Naive thymus-derived CD4-positive, alpha-beta T cell (primary cell): ENCODE results near the gene ROBO1. TPM values are rescaled to one million over a fixed set of nuclear protein-coding genes. Genes with fewer than 3 reads are reported as not detected.

Experiments
- ATAC-seq: fragments of 150-1000 bp; cut with Tn5 transposase; 2 replicates; pipeline ENCODE4 v1.10.0; 2021; ENCODE audit warnings: mild to moderate bottlenecking, moderate library complexity
- CTCF ChIA-PET: fragments of 350-600 bp; sonication (Branson Sonifier 250); formaldehyde crosslinking; loops from one replicate; lab custom pipeline; 2021; ENCODE audit warnings: antibody characterized with exemption; lab: Charles Lee
- POLR2A ChIA-PET: fragments of 350-600 bp; sonication (Branson Sonifier 250); formaldehyde crosslinking; loops from one replicate; lab custom pipeline; 2021; ENCODE audit warnings: antibody characterized with exemption, inconsistent platforms; lab: Charles Lee
- DNase-seq, 9 donors: peaks; one replicate each; pipeline versions ENCODE4 v3.0.0 to v3.0.0-alpha.2; 2020 to 2022; ENCODE audit warnings: mixed read lengths in 1 of 9
- H3K27ac ChIP-seq: one replicate; pipeline ENCODE4 v1.7.0; 2013; ENCODE audit warnings: mild to moderate bottlenecking, low read depth, low read length, moderate library complexity
- H3K27me3 ChIP-seq, 2 donors: one replicate each; pipeline ENCODE4 v1.7.0; 2013; ENCODE audit warnings: low read length in 2 of 2, mild to moderate bottlenecking in 2 of 2, moderate library complexity in 2 of 2; ENCODE audit not compliant: control insufficient read depth in 2 of 2, insufficient read depth in 2 of 2
- H3K36me3 ChIP-seq, 3 experiments: 1 replicate in 2 of 3; 2 replicates in 1 of 3; pipeline ENCODE4 v1.7.0; 2013; ENCODE audit warnings: low read length in 3 of 3, mild to moderate bottlenecking in 3 of 3, moderate library complexity in 1 of 3; ENCODE audit not compliant: insufficient read depth in 3 of 3, control insufficient read depth in 2 of 3
- H3K4me1 ChIP-seq, 2 donors: one replicate each; pipeline ENCODE4 v1.7.0; 2013; ENCODE audit warnings: low read length in 2 of 2, mild to moderate bottlenecking in 2 of 2, moderate library complexity in 1 of 2; ENCODE audit not compliant: control insufficient read depth in 2 of 2, insufficient read depth in 2 of 2
- H3K4me3 ChIP-seq: 2 replicates; pipeline ENCODE4 v1.7.0; 2013; ENCODE audit warnings: mild to moderate bottlenecking, low read length
- H3K9me3 ChIP-seq, 3 experiments: 1 replicate in 2 of 3; 2 replicates in 1 of 3; pipeline ENCODE4 v1.7.0; 2013; ENCODE audit warnings: low read length in 3 of 3; ENCODE audit not compliant: control insufficient read depth in 2 of 3
- H3K27ac Mint-ChIP-seq, 9 donors: one replicate each; pipeline ENCODE4 v1.8.0; 2020 to 2022; ENCODE audit warnings: mixed read lengths in 9 of 9, mild to moderate bottlenecking in 8 of 9, moderate library complexity in 5 of 9, inconsistent platforms in 2 of 9
- H3K27me3 Mint-ChIP-seq, 5 donors: one replicate each; pipeline ENCODE4 v1.8.0; 2021 to 2022; ENCODE audit warnings: mixed read lengths in 5 of 5, mild to moderate bottlenecking in 1 of 5
- H3K36me3 Mint-ChIP-seq, 5 donors: one replicate each; pipeline ENCODE4 v1.8.0; 2020 to 2022; ENCODE audit warnings: mixed read lengths in 5 of 5, mild to moderate bottlenecking in 3 of 5, inconsistent platforms in 1 of 5
- H3K4me1 Mint-ChIP-seq, 7 donors: one replicate each; pipeline ENCODE4 v1.8.0; 2020 to 2022; ENCODE audit warnings: mixed read lengths in 7 of 7, mild to moderate bottlenecking in 3 of 7, inconsistent platforms in 1 of 7
- H3K4me3 Mint-ChIP-seq, 10 donors: one replicate each; pipeline ENCODE4 v1.8.0; 2020 to 2022; ENCODE audit warnings: mild to moderate bottlenecking in 10 of 10, mixed read lengths in 10 of 10, moderate library complexity in 6 of 10, inconsistent platforms in 2 of 10
- H3K9me3 Mint-ChIP-seq, 11 donors: one replicate each; pipeline ENCODE4 v1.8.0; 2020 to 2022; ENCODE audit warnings: mixed read lengths in 11 of 11, mild to moderate bottlenecking in 4 of 11, inconsistent platforms in 1 of 11, moderate library complexity in 1 of 11
- intact Hi-C, 2 donors: fragments of 100-400 bp; cut with micrococcal nuclease; formaldehyde crosslinking; loops; one replicate each; pipeline ENCODE4 v1.15.1; 2023
- polyA plus RNA-seq, 2 donors: library from polyadenylated mRNA; unstranded; fragments of 300-500 nt; fragmentation: Illumina TruSeq; gene quantifications; one replicate each; pipeline ENCODE4 v1.2.3, GENCODE V29; 2021
- total RNA-seq, 6 experiments: library from RNA in 5 of 6; stranded (reverse) in 5 of 6; gene quantifications; 1 replicate in 5 of 6; 2 replicates in 1 of 6; pipeline ENCODE4 v1.2.3 and lab custom pipeline; 2021 to 2026

ROBO1 gene
- total and polyA plus RNA-seq, 7 experiments from 2014 or later: 0.08 to 0.59 (median 0.26) TPM; not detected in 2

- ATAC-seq (no peak), DNase-seq (no peak)
- no peaks in the 10 kb centered on the region for H3K36me3 Mint-ChIP-seq
- H3K4me3 Mint-ChIP-seq: no peak overlapping the region
- H3K9me3 Mint-ChIP-seq: peaks cover 0 to 11% (median 6%) of the 10 kb centered on the region in 11 donors
- H3K27me3 Mint-ChIP-seq: no peaks in the 10 kb centered on the region
- no peak overlapping the region for H3K27ac Mint-ChIP-seq
- intact Hi-C loops: no loop called here
- CTCF ChIA-PET: no interaction called here
- H3K4me1 Mint-ChIP-seq: no peaks in the 10 kb centered on the region
- H3K9me3 ChIP-seq: peaks cover 0 to 4% (median 0%) of the 10 kb centered on the region in 3 experiments
- no peaks in the 10 kb centered on the region for H3K36me3 ChIP-seq
- POLR2A ChIA-PET: no interaction called here
- no peaks in the 10 kb centered on the region for H3K27me3 ChIP-seq
- H3K4me3 ChIP-seq: no peak overlapping the region
- no peak overlapping the region for H3K27ac ChIP-seq
- H3K4me1 ChIP-seq: no peaks in the 10 kb centered on the region
Observed at GRCh38 chr3:79115458-79115857, 652.3 kb downstream of the ROBO1 start.

- peaks cover 0 to 4% (median 0%) of the 10 kb centered on the region in 3 experiments for H3K9me3 ChIP-seq
- ATAC-seq: no peak
Observed at GRCh38 chr3:79113876-79114275, 653.9 kb downstream of the ROBO1 start.

GRCh38 chr3:79111375-79112052 lies 656.3 kb downstream of the ROBO1 start:
- ATAC-seq: no peak

More at GRCh38 chr3:79113876-79114275, 653.9 kb downstream of the ROBO1 start:
- Mint-ChIP-seq H3K27ac (no peak overlapping the region), H3K27me3 (no peaks in the 10 kb centered on the region), H3K9me3 (peaks cover 0 to 11% (median 5%) of the 10 kb centered on the region in 11 donors), H3K36me3 (no peaks in the 10 kb centered on the region), H3K4me1 (no peaks in the 10 kb centered on the region), H3K4me3 (no peak overlapping the region)
- no peaks in the 10 kb centered on the region for H3K36me3 ChIP-seq
- H3K27me3 ChIP-seq: no peaks in the 10 kb centered on the region
- H3K4me1 ChIP-seq: no peaks in the 10 kb centered on the region
- H3K4me3 ChIP-seq: no peak overlapping the region
- no peak for DNase-seq
- POLR2A ChIA-PET: no interaction called here
- CTCF ChIA-PET: no interaction called here
- no peak overlapping the region for H3K27ac ChIP-seq
- intact Hi-C loops: no loop called here

GRCh38 chr3:79109754-79110153 lies 658.0 kb downstream of the ROBO1 start:
- Histone ChIP-seq H3K27ac (no peak overlapping the region), H3K9me3 (no peaks in the 10 kb centered on the region), H3K4me3 (no peak overlapping the region), H3K27me3 (no peaks in the 10 kb centered on the region), H3K36me3 (no peaks in the 10 kb centered on the region), H3K4me1 (no peaks in the 10 kb centered on the region)
- H3K4me1 Mint-ChIP-seq: no peaks in the 10 kb centered on the region
- H3K27ac Mint-ChIP-seq: no peak overlapping the region
- DNase-seq (no peak), ATAC-seq (no peak)
- H3K9me3 Mint-ChIP-seq: peaks cover 0 to 11% (median 6%) of the 10 kb centered on the region in 11 donors
- H3K27me3 Mint-ChIP-seq: no peaks in the 10 kb centered on the region
- CTCF ChIA-PET: no interaction called here
- POLR2A ChIA-PET: no interaction called here
- H3K4me3 Mint-ChIP-seq: no peak overlapping the region
- H3K36me3 Mint-ChIP-seq: no peaks in the 10 kb centered on the region
- intact Hi-C loops: no loop called here

More at GRCh38 chr3:79111375-79112052, 656.3 kb downstream of the ROBO1 start:
- Histone ChIP-seq H3K27ac (no peak overlapping the region), H3K36me3 (no peaks in the 10 kb centered on the region), H3K4me1 (no peaks in the 10 kb centered on the region), H3K9me3 (no peaks in the 10 kb centered on the region), H3K27me3 (no peaks in the 10 kb centered on the region), H3K4me3 (no peak overlapping the region)
- intact Hi-C loops: no loop called here
- CTCF ChIA-PET: no interaction called here
- no peak for DNase-seq
- no peaks in the 10 kb centered on the region for H3K36me3 Mint-ChIP-seq
- no peaks in the 10 kb centered on the region for H3K4me1 Mint-ChIP-seq
- H3K27ac Mint-ChIP-seq: no peak overlapping the region
- POLR2A ChIA-PET: no interaction called here
- H3K4me3 Mint-ChIP-seq: no peak overlapping the region
- H3K27me3 Mint-ChIP-seq: no peaks in the 10 kb centered on the region
- peaks cover 0 to 11% (median 5%) of the 10 kb centered on the region in 11 donors for H3K9me3 Mint-ChIP-seq

- intact Hi-C loops: no loop called here
- no peak overlapping the region for H3K4me3 Mint-ChIP-seq
- DNase-seq (no peak), ATAC-seq (no peak)
- CTCF ChIA-PET: no interaction called here
- POLR2A ChIA-PET: no interaction called here
- H3K27me3 ChIP-seq: no peaks in the 10 kb centered on the region
- H3K4me3 ChIP-seq: no peak overlapping the region
- no peaks in the 10 kb centered on the region for H3K4me1 Mint-ChIP-seq
- no peaks in the 10 kb centered on the region for H3K27me3 Mint-ChIP-seq
- no peaks in the 10 kb centered on the region for H3K36me3 ChIP-seq
- no peak overlapping the region for H3K27ac Mint-ChIP-seq
- H3K9me3 Mint-ChIP-seq: peaks cover 0 to 13% (median 2%) of the 10 kb centered on the region in 11 donors
- no peaks in the 10 kb centered on the region for H3K9me3 ChIP-seq
- H3K27ac ChIP-seq: no peak overlapping the region
- H3K4me1 ChIP-seq: no peaks in the 10 kb centered on the region
- no peaks in the 10 kb centered on the region for H3K36me3 Mint-ChIP-seq
Observed at GRCh38 chr3:79103307-79103706, 664.5 kb downstream of the ROBO1 start.

GRCh38 chr3:79097964-79098660 lies 669.7 kb downstream of the ROBO1 start:
- no peaks in the 10 kb centered on the region for H3K9me3 ChIP-seq
- Mint-ChIP-seq H3K27ac (no peak overlapping the region), H3K4me1 (no peaks in the 10 kb centered on the region), H3K27me3 (no peaks in the 10 kb centered on the region), H3K9me3 (peaks cover 0 to 14% (median 3%) of the 10 kb centered on the region in 11 donors), H3K36me3 (no peaks in the 10 kb centered on the region), H3K4me3 (no peak overlapping the region)
- intact Hi-C loops: no loop called here
- H3K36me3 ChIP-seq: no peaks in the 10 kb centered on the region
- no peak overlapping the region for H3K4me3 ChIP-seq
- no peaks in the 10 kb centered on the region for H3K4me1 ChIP-seq
- ChIA-PET POLR2A (no interaction called here), CTCF (no interaction called here)
- H3K27me3 ChIP-seq: no peaks in the 10 kb centered on the region
- H3K27ac ChIP-seq: no peak overlapping the region
- no peak for DNase-seq
- no peak for ATAC-seq
